Measurements from ENCODE around the gene SUPT5H. TPM values are rescaled to one million over a fixed set of nuclear protein-coding genes. Genes with fewer than 3 reads are reported as not detected.
A peak's percentile ranks its signal among the peaks of the same experiment; 100 is the strongest.

SUPT5H gene
- total RNA-seq, 1 experiment from 2014 or later: 158 TPM

DNA sequence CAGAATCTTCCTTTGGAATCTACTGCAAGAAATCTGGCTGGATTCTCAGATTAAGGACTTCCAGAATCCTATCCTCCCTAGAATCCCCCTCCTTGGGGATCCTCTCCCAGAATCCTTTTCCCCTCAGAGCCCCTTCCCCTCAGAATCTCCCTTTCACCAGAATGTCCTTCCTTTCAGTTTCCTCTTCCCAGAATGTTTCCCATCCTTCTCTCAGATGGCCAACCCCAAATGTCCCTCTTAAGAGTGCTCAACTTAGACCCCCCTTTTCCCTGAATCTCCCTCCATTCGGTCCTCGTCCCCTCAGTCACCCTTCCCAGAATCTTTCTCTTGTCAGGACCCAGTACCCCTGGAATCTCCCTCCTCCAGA is 9.0 kb upstream of the SUPT5H start:
- intact Hi-C loops (cut with micrococcal nuclease; ENCODE audit: unreplicated experiment): no loop called here
- Mint-ChIP-seq H3K9me3 (ENCODE audit: low read depth, unreplicated experiment) (no peaks in the 10 kb centered on the region), H3K27me3 (ENCODE audit: unreplicated experiment) (peaks cover 9% of the 10 kb centered on the region), H3K27ac (ENCODE audit: unreplicated experiment) (peak overlapping the region; percentile 97), H3K4me3 (ENCODE audit: low read depth, unreplicated experiment) (peak overlapping the region; percentile 96), H3K4me1 (ENCODE audit: low read depth, unreplicated experiment) (peaks cover 24% of the 10 kb centered on the region), H3K36me3 (ENCODE audit: insufficient read depth, unreplicated experiment) (peaks cover 71% of the 10 kb centered on the region)
- TF ChIP-seq, protein P1, sequence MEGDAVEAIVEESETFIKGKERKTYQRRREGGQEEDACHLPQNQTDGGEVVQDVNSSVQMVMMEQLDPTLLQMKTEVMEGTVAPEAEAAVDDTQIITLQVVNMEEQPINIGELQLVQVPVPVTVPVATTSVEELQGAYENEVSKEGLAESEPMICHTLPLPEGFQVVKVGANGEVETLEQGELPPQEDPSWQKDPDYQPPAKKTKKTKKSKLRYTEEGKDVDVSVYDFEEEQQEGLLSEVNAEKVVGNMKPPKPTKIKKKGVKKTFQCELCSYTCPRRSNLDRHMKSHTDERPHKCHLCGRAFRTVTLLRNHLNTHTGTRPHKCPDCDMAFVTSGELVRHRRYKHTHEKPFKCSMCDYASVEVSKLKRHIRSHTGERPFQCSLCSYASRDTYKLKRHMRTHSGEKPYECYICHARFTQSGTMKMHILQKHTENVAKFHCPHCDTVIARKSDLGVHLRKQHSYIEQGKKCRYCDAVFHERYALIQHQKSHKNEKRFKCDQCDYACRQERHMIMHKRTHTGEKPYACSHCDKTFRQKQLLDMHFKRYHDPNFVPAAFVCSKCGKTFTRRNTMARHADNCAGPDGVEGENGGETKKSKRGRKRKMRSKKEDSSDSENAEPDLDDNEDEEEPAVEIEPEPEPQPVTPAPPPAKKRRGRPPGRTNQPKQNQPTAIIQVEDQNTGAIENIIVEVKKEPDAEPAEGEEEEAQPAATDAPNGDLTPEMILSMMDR (IDR thresholded peaks at IDR 0.05; ENCODE audit: unreplicated experiment): no peak
- CTCF ChIA-PET: interaction anchor here (0.6 to 1.2 kb wide), 5 partner anchors 9 to 59 kb away, joined by 3 to 7 read pairs (median 4); partner anchors contain the start of genes MED29, PAF1 and SUPT5H
- DNase-seq: no peak
- BruUV-seq (replicated peaks): TSS peak; percentile 99

GRCh38 chr19:39438270-39438934 is 7.0 kb upstream of the SUPT5H start:
- TF ChIP-seq, protein P1 (IDR thresholded peaks at IDR 0.05; ENCODE audit: unreplicated experiment): no peak
- DNase-seq: no peak
- intact Hi-C loops (cut with micrococcal nuclease; ENCODE audit: unreplicated experiment): no loop called here
- CTCF ChIA-PET: interaction anchor here (0.7 kb wide), 1 partner anchor 102 kb away, joined by 3 read pairs; no protein-coding TSS in a partner anchor
- BruUV-seq (replicated peaks): no TSS peak
- H3K27ac Mint-ChIP-seq (ENCODE audit: unreplicated experiment): no peak overlapping the region
- peaks cover 51% of the 10 kb centered on the region for H3K36me3 Mint-ChIP-seq (ENCODE audit: insufficient read depth, unreplicated experiment)
- peaks cover 20% of the 10 kb centered on the region for H3K4me1 Mint-ChIP-seq (ENCODE audit: low read depth, unreplicated experiment)
- H3K9me3 Mint-ChIP-seq (ENCODE audit: low read depth, unreplicated experiment): no peaks in the 10 kb centered on the region
- H3K4me3 Mint-ChIP-seq (ENCODE audit: low read depth, unreplicated experiment): no peak overlapping the region
- H3K27me3 Mint-ChIP-seq (ENCODE audit: unreplicated experiment): peaks cover 9% of the 10 kb centered on the region

- CTCF ChIA-PET: interaction anchor here (0.6 to 0.9 kb wide), 4 partner anchors 8 to 730 kb away, joined by 3 to 7 read pairs (median 4); partner anchors contain the start of gene RPS16
Observed at GRCh38 chr19:39444598-39445195, 685 bp upstream of the SUPT5H start.

GRCh38 chr19:39446365-39447084 is 1.1 kb downstream of the SUPT5H start:
- Mint-ChIP-seq H3K4me3 (ENCODE audit: low read depth, unreplicated experiment) (peak overlapping the region; percentile 96), H3K27me3 (ENCODE audit: unreplicated experiment) (no peaks in the 10 kb centered on the region), H3K27ac (ENCODE audit: unreplicated experiment) (peak overlapping the region; percentile 99), H3K4me1 (ENCODE audit: low read depth, unreplicated experiment) (peaks cover 16% of the 10 kb centered on the region), H3K36me3 (ENCODE audit: insufficient read depth, unreplicated experiment) (peaks cover 45% of the 10 kb centered on the region), H3K9me3 (ENCODE audit: low read depth, unreplicated experiment) (no peaks in the 10 kb centered on the region)
- no TSS peak for BruUV-seq (replicated peaks)
- TF ChIP-seq, protein P1 (IDR thresholded peaks at IDR 0.05; ENCODE audit: unreplicated experiment): no peak
- CTCF ChIA-PET: interaction anchor here (0.7 kb wide), 1 partner anchor 32 kb away, joined by 3 read pairs; no protein-coding TSS in a partner anchor
- DNase-seq: no peak
- intact Hi-C loops (cut with micrococcal nuclease; ENCODE audit: unreplicated experiment): loop anchor here (10.0 kb wide), 1 partner anchor 228 kb away; no protein-coding TSS in a partner anchor

More at GRCh38 chr19:39444598-39445195, 685 bp upstream of the SUPT5H start:
- peaks cover 16% of the 10 kb centered on the region for H3K4me1 Mint-ChIP-seq (ENCODE audit: low read depth, unreplicated experiment)
- DNase-seq: no peak
- peaks cover 39% of the 10 kb centered on the region for H3K36me3 Mint-ChIP-seq (ENCODE audit: insufficient read depth, unreplicated experiment)
- BruUV-seq (replicated peaks): TSS peak; percentile 99
- H3K27me3 Mint-ChIP-seq (ENCODE audit: unreplicated experiment): no peaks in the 10 kb centered on the region
- intact Hi-C loops (cut with micrococcal nuclease; ENCODE audit: unreplicated experiment): loop anchor here (10.0 kb wide), 1 partner anchor 230 kb away; no protein-coding TSS in a partner anchor
- H3K4me3 Mint-ChIP-seq (ENCODE audit: low read depth, unreplicated experiment): peak overlapping the region; percentile 96
- TF ChIP-seq, protein P1 (IDR thresholded peaks at IDR 0.05; ENCODE audit: unreplicated experiment): no peak
- H3K27ac Mint-ChIP-seq (ENCODE audit: unreplicated experiment): peak overlapping the region; percentile 99
- H3K9me3 Mint-ChIP-seq (ENCODE audit: low read depth, unreplicated experiment): no peaks in the 10 kb centered on the region
